ENCODE measurements around the gene GSTA5.
A peak's percentile ranks its signal among the peaks of the same experiment; 100 is the strongest.
"Not testable (repeated sequence)": the region's sequence is repeated elsewhere in the genome, so short reads cannot be mapped to it uniquely, and the experiment has no call there.

Gene GSTA5

DNA sequence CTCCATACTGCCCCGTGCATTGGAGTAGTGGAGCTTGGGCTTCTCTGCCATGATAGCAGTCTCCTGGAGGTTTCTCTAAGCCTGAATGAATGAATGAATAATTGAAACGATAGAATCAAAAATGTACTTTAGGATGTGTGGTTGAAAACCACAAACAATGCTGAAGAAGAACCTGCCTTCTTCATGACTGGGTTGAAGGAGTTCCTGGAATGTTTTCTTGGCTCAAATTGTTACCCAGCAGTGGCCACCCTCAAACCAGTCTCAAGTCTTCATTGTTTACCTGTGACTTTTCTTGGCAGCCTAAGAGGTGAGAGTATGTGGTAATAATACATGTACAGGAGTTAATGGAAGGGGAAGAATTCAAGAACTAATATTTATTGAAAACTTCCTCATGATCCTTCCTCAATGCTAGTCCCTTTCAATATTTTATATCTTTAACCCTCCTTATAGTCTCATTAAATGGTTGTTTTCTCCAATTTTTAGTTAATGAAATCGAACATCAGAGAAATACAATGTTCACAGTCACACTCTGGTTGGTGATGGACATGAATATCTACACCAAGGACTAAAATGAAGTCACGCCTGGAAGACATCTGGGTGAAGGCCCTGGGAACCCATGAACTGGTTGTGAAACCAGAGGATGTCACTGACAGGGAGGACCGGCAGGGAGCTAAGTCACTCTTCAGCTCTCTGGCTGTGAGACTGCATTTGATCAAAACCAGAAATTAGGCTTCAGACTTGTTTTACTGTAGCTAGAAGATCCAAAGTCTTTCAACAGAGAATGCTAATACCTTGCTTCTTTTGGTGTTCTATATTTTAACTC lies at the start of gene GSTA5:
Gene GSTA5 (minus strand): TSS at position 51 of the 823 bp plus-strand sequence.
- DNase-seq (ENCODE audit: low read depth, low spot score), result peak; percentile 53

GRCh38 chr6:52890018-52890417 lies 49.4 kb upstream of the GSTA5 start:
- no peak for DNase-seq (ENCODE audit: low read depth, low spot score)

DNA sequence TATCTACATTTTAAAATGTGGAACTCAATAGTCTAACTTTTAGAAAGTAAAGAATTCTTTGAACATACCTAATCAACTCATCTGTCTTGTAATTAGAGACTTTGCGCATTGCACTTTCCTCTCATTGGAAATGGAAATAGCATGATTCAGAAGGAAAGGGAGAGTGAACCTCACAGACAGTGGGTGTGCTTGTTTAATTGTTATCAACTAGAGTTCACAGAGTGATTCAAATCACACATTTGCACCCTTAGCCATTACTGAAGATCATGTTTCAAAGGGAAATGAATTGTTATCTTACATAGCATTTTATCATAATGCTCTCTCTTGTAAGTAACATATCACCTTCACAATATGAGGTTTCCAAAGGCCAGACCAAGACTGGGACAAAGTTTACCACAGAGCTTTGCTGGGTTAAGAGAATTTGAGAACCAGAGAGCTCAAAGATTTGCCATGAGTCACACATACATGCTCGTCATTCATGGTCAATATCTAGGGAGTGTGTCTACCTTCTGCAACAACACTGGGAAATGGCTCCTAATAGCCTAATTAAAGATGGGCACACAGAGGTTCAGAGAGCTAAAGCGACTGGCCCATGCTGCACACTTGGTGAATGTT lies 47.4 kb upstream of the GSTA5 start:
- no peak for DNase-seq (ENCODE audit: low read depth, low spot score)

DNA sequence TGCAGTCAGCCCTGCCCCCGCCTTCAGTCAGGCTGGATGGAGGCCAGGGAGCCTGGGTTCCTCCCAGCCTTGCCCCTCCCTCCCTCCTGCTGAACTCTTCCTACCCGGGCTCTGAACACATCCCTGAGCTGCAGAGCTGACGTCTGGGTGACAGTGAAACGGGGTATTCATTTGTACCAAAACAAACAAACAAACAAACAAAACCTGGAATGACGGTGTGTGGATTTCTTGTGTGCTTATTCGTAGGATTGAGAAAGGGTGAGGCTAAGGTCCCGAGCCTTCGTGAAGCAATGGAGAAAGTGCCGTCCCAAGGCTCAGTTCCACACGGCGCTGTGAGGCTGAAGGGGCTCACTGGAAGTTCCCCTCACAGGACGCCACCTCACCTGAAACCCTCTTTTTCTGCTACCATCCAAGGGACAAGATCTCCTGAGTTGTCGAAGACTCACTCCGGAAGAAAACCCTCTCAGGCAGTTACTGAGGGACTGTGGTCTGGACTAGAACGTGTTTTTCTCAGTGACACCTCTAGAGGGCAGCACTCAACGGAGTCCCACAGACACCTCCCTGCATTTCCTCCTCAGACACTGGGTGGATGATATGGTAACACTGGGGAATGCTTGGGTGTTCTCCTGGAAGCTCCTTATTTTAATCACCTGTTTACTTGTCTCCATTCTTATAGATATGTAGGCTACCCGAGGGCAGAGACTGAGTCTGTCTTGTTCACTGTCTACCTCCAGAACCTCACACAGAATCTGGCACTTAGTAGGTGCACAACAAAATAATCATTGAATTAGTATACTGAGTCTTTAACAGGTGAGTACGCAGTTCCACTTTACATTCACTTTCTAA lies 41.6 kb upstream of the GSTA5 start:
- peak; percentile 78 for DNase-seq (ENCODE audit: low read depth, low spot score)

DNA sequence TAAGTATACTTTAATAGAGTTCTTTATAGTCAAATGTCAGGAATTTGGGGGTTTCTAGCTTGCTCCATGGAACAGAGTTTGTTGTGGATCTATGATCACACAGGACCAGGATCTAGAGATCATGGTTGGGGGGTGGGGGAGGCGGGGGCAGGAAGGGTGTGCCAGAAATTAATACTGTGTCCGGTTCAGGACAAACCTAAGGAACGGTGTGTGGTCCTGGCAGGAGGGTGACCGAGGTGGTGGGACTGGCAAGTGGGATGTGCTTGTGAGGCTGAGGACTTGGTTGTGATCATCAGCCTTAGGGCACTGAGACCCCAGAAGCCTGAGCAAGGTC lies 41.0 kb upstream of the GSTA5 start:
- DNase-seq (ENCODE audit: low read depth, low spot score), result no peak

DNA sequence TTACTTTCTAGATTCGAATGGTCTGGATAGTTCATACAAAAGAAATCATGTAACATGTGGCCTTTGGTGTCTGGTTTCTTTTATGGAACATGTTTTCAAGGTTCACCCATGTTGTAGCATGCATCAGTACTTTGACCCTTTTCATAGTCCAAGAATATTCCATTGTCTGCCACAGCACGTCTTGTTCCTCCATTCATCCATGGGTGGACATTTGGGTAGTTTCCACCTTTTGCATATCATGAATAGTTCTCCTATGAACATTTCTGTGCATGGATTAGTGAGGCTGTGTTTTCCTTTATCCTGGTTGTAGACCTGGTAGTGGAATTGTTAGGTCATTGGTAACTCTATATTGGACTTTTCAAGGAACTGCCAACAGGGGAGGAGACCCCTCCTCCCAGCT lies 37.2 kb upstream of the GSTA5 start:
- peak; percentile 34 for DNase-seq (ENCODE audit: low read depth, low spot score)

DNA sequence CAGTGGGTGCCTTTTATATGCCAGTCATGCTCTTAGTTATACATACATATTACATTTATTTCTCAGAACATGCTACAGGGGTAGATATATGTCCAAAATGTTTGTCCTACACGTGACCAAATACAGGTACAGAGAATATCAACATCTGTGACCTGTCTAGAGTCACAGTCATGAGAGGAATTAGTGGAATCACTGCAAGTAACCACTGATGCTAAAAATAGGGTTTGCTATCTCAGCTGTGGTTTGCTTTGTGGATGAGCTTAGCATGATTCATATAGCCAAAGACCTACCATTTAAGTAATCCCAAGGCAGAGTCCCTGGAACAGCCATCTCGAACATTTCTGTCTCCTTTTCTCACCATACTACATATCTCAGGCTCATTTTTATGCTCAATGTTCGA lies 36.6 kb upstream of the GSTA5 start:
- DNase-seq (ENCODE audit: low read depth, low spot score), result peak; percentile 83

DNA sequence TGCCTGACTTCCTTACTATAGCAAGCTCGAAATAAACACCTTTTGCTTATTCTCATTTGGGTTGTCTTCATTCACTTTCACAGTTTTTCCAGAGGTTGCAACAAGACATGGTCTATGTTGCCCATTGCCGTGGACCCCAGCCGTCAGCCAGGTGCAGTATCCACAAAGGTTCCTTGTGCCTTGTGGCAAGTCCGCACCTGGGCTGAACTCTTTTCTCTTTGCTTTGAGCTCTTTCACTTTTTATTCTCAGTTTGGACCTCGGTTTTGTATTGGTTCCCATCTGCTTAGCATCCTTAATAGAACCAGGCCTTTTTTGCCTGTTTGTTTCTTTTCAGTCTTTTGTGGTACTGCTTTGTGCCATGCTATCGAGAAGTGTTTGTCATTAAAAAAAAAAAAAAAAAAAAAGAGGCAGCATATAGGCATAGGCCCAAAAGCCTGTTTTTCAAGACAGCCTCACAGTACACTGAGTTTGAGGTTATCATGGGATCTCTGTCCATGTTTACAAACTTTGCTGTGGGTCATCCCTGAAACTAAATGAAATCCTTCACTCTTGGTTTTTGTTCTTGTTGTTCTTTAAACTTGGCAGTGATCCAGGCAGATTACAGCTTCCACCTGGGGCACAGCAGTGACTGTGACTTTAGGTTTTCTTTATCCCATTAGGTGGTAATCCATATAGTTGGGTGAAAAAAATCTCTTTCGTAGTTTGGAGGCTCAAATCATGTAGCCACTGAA lies 35.6 kb upstream of the GSTA5 start:
- DNase-seq (ENCODE audit: low read depth, low spot score), result peak; percentile 18

DNA sequence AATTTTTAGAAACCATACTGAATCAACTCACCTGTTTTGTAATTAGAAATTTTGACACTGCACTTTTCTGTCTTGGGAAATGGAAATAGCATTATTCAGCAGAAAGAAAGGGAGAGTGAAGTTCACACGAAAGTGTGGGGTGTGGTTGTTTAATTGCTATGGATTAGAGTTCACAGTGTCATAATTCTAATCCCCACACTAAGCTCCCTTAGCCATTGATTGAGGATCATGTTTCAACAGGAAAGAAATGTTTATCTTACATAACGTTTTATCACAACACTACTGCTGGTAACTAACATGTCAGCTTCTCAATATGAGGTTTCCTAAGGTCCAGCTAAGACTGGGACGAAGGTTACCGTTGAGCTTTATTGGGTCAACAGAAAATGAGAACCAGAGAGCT lies 31.4 kb upstream of the GSTA5 start:
- DNase-seq (ENCODE audit: low read depth, low spot score), result no peak

DNA sequence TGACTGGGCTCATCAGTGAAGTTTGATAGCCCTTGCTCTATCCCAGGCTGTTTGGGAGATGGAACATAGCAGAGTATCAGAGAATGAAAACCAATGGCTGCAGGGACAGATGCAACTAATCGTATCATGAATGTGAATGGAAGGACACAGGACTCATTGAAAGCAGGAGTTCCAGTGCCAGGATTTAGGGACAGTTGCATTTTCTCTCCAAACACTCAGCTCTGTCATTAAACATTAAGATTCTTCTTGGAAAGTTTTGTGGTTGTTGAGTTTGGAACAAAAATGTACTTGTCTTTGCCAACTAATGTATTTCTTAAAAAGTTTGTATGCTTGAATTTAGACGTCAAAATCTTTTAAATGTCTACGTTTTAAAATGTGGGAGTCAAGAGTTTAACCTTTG lies 31.0 kb upstream of the GSTA5 start:
- DNase-seq (ENCODE audit: low read depth, low spot score), result no peak

- DNase-seq (ENCODE audit: low read depth, low spot score), result peak; percentile 38
Observed at GRCh38 chr6:52870335-52871091, 29.9 kb upstream of the GSTA5 start.

- DNase-seq (ENCODE audit: low read depth, low spot score), result not testable (repeated sequence)
Observed at GRCh38 chr6:52868899-52869298, 28.3 kb upstream of the GSTA5 start.

GRCh38 chr6:52868240-52868639 lies 27.6 kb upstream of the GSTA5 start:
- DNase-seq (ENCODE audit: low read depth, low spot score), result no peak

DNA sequence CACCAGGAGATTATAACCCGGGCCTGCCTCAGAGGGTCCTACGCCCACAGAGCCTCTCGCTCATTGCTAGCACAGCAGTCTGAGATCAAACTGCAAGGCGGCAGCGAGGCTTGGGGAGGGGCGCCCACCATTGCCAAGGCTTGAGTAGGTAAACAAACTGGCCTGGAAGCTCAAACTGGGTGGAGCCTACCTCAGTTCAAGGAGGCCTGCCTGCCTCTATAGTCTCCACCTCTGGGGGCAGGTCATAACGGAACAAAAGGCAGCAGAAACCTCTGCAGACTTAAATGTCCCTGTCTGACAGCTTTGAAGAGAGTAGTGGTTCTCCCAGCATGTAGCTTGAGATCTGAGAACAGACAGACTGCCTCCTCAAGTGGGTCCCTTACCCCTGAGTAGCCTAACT lies 20.5 kb upstream of the GSTA5 start:
- DNase-seq (ENCODE audit: low read depth, low spot score), result not testable (repeated sequence)

DNA sequence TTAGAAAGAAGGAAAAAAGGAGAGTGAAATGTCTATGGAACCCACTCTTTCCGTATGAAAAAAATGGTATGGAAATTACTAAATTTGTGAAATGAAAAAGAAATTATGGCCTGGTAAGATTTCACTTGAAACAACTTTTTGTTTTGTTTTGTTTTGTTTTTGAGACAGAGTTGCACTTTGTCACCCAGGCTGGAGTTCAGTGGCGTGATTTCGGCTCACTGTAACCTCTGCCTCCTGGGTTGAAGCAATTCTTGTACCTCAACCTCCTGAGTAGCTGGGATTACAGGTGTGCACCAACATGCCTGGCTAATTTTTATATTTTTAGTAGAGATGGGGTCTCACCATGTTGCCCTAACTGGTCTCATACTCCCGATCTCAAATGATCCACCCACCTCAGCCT lies 17.8 kb upstream of the GSTA5 start:
- DNase-seq (ENCODE audit: low read depth, low spot score), result no peak

GRCh38 chr6:52856137-52856536 lies 15.5 kb upstream of the GSTA5 start:
- peak; percentile 21 for DNase-seq (ENCODE audit: low read depth, low spot score)

DNA sequence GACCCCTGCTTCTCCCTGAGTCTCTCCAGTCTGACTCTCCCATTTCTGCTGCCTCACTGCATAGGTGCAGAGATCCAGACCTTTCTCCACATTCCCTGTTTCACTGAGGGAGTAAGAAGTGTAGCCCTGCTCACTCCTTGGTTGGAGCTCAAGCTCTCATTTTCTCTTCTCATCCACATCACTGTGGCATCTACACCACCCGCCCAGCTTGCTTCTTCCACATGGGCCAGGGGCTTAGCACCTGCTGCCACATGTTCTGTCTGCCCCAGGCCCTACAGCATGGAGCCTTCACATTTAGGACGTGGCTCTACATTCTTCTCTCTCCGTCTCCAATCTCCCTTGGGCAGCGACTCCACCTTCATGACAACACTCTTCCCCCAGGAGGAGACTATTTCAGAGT lies 8.5 kb upstream of the GSTA5 start:
- DNase-seq (ENCODE audit: low read depth, low spot score), result no peak

GRCh38 chr6:52846002-52846401 lies 5.4 kb upstream of the GSTA5 start:
- DNase-seq (ENCODE audit: low read depth, low spot score), result no peak

DNA sequence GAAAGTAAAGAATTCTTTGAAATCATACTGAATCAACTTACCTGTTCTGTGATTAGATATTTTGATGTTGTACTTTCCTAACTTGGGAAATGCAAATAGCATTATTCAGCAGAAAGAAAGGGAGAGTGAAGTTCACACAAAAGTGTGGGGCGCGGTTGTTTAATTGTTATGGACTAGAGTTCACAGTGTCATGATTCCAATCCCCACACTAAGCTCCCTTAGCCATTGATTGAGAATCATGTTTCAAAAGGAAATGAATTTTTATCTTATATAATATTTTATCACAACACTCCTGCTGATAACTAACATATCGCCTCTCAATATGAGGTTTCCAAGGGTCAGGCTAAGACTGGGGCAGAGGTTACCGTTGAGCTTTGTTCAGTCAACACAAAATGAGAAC lies 3.0 kb upstream of the GSTA5 start:
- no peak for DNase-seq (ENCODE audit: low read depth, low spot score)

GRCh38 chr6:52839124-52840055 lies 1.2 kb downstream of the GSTA5 start:
- peak; percentile 62 for DNase-seq (ENCODE audit: low read depth, low spot score)

Data from astrocyte of the hippocampus (primary cell).